Trophoblast cell (in vitro differentiated cells and primary cell): ENCODE measurements around the gene KCNMA1.

ENCODE experiments used
- DNase-seq, 2 donors: peaks; one replicate each; pipeline ENCODE4 v3.0.0-alpha.2; 2016
- H2AFZ ChIP-seq: 2 replicates; pipeline ENCODE4 v1.6.1; 2013; ENCODE audit warnings: low read length, moderate library complexity, mild to moderate bottlenecking; ENCODE audit not compliant: insufficient read depth, poor library complexity
- H2AK5ac ChIP-seq: 2 replicates; pipeline ENCODE4 v1.6.1; 2013; ENCODE audit warnings: mild to moderate bottlenecking, low read length
- H2BK120ac ChIP-seq: 2 replicates; pipeline ENCODE4 v1.6.1; 2013; ENCODE audit warnings: low read length, mild to moderate bottlenecking, moderate library complexity; ENCODE audit not compliant: insufficient read depth, poor library complexity
- H2BK12ac ChIP-seq: 2 replicates; pipeline ENCODE4 v1.6.1; 2013; ENCODE audit warnings: mild to moderate bottlenecking, low read length, moderate library complexity
- H2BK5ac ChIP-seq: 2 replicates; pipeline ENCODE4 v1.6.1; 2013; ENCODE audit warnings: low read length, low read depth, moderate library complexity, mild to moderate bottlenecking; ENCODE audit not compliant: poor library complexity
- H3K14ac ChIP-seq: 2 replicates; pipeline ENCODE4 v1.6.1; 2013; ENCODE audit warnings: mild to moderate bottlenecking, low read length
- H3K18ac ChIP-seq: 2 replicates; pipeline ENCODE4 v1.6.1; 2013; ENCODE audit warnings: mild to moderate bottlenecking, low read length
- H3K23ac ChIP-seq: 2 replicates; pipeline ENCODE4 v1.6.1; 2013; ENCODE audit warnings: low read length
- H3K27ac ChIP-seq: 2 replicates; pipeline ENCODE4 v1.5.1; 2013; ENCODE audit warnings: low read depth, mild to moderate bottlenecking, inconsistent platforms, low read length, moderate library complexity
- H3K27me3 ChIP-seq: 2 replicates; pipeline ENCODE4 v1.6.1; 2013; ENCODE audit warnings: inconsistent platforms, mild to moderate bottlenecking, low read length, moderate library complexity; ENCODE audit not compliant: insufficient read depth
- H3K36me3 ChIP-seq, 2 experiments: 1 replicate in 1 of 2; 2 replicates in 1 of 2; pipeline ENCODE4 v1.6.1; 2013; ENCODE audit warnings: low read length in 2 of 2, mild to moderate bottlenecking in 2 of 2, moderate library complexity in 1 of 2; ENCODE audit not compliant: insufficient read depth in 2 of 2, control insufficient read depth in 1 of 2
- H3K4ac ChIP-seq: 2 replicates; pipeline ENCODE4 v1.6.1; 2013; ENCODE audit warnings: low read depth, mild to moderate bottlenecking, low read length, moderate library complexity
- H3K4me1 ChIP-seq, 2 experiments: 1 replicate in 1 of 2; 2 replicates in 1 of 2; pipeline ENCODE4 v1.6.1; 2013; ENCODE audit warnings: low read length in 2 of 2, mild to moderate bottlenecking in 2 of 2, moderate library complexity in 1 of 2; ENCODE audit not compliant: insufficient read depth in 2 of 2, control insufficient read depth in 1 of 2
- H3K4me2 ChIP-seq: 2 replicates; pipeline ENCODE4 v1.6.1; 2013; ENCODE audit warnings: inconsistent platforms, mild to moderate bottlenecking, low read length, moderate library complexity
- H3K4me3 ChIP-seq: 2 replicates; pipeline ENCODE4 v1.5.1; 2013; ENCODE audit warnings: mild to moderate bottlenecking, low read depth, low read length, inconsistent platforms
- H3K79me1 ChIP-seq: one replicate; pipeline ENCODE4 v1.6.1; 2013; ENCODE audit warnings: low read length
- H3K79me2 ChIP-seq: 2 replicates; pipeline ENCODE4 v1.6.1; 2013; ENCODE audit warnings: low read length, mild to moderate bottlenecking; ENCODE audit not compliant: control insufficient read depth, insufficient read depth, poor library complexity
- H3K9ac ChIP-seq: 2 replicates; pipeline ENCODE4 v1.6.1; 2013; ENCODE audit warnings: mild to moderate bottlenecking, low read length
- H3K9me3 ChIP-seq: 2 replicates; pipeline ENCODE4 v1.6.1; 2013; ENCODE audit warnings: low read depth, mild to moderate bottlenecking, control low read depth, inconsistent platforms, low read length; ENCODE audit not compliant: insufficient read depth
- H4K12ac ChIP-seq: 2 replicates; pipeline ENCODE4 v1.6.1; 2013; ENCODE audit warnings: low read depth, mild to moderate bottlenecking, low read length, moderate library complexity
- H4K8ac ChIP-seq: 2 replicates; pipeline ENCODE4 v1.6.1; 2013; ENCODE audit warnings: low read depth, mild to moderate bottlenecking, low read length, moderate library complexity
- H4K91ac ChIP-seq: one replicate; pipeline ENCODE4 v1.6.1; 2013; ENCODE audit warnings: low read depth, mild to moderate bottlenecking, low read length, moderate library complexity
- WGBS: extraction: QIAGEN DNeasy Blood & Tissue Kit; methylation state at CpG from one replicate; pipeline ENCODE4 v1.1.7; 2013; ENCODE audit warnings: missing lambda C conversion rate; ENCODE audit not compliant: insufficient read length, insufficient coverage; ENCODE audit errors: extremely low coverage; 5-methylcytosine and 5-hydroxymethylcytosine counted together

KCNMA1 gene

DNA sequence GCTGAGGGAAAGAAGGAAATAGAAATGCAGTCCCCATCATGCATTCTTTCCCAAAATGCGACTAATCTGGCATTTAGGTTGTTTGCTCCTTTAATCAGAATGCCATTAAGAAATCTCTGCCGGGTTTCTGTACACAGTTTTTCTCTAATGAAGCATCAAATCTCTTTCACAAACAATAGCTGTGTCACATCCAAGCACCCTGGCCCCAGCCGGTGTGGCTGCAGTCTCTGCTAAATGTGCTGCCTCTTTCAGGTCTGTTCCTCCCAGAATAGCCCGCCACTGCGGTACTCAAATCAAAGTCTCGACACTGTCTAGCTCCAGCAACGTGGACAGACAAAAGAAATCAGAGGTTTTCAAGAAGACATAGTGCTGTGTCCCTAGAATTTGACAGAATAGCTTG, 343.8 kb downstream of the KCNMA1 start:
- Histone ChIP-seq H2BK5ac (peak overlapping the region; percentile 99), H3K4me3 (no peak overlapping the region), H3K79me1 (peaks cover 40% of the 10 kb centered on the region), H3K9me3 (no peaks in the 10 kb centered on the region), H3K36me3 (peaks cover 0 to 2% of the 10 kb centered on the region in 2 experiments), H2BK120ac (peak overlapping the region; percentile 73), H3K18ac (peak overlapping the region; percentile 11), H3K79me2 (peaks cover 9% of the 10 kb centered on the region), H4K12ac (no peak overlapping the region), H3K14ac (peak overlapping the region; percentile 87), H3K27me3 (no peaks in the 10 kb centered on the region), H3K4me1 (peaks cover 32 to 36% of the 10 kb centered on the region in 2 experiments), H2AFZ (no peak overlapping the region), H3K27ac (peak overlapping the region; percentile 95), H2BK12ac (peak overlapping the region; percentile 72), H3K23ac (no peak overlapping the region), H4K8ac (peak overlapping the region; percentile 17), H3K4me2 (no peak overlapping the region), H2AK5ac (no peak overlapping the region), H4K91ac (peak overlapping the region; percentile 77), H3K9ac (no peak overlapping the region), H3K4ac (peak overlapping the region; percentile 13)
- WGBS: no CpG with 5 or more reads among the region's 7 CpGs
- DNase-seq: no peak

DNA sequence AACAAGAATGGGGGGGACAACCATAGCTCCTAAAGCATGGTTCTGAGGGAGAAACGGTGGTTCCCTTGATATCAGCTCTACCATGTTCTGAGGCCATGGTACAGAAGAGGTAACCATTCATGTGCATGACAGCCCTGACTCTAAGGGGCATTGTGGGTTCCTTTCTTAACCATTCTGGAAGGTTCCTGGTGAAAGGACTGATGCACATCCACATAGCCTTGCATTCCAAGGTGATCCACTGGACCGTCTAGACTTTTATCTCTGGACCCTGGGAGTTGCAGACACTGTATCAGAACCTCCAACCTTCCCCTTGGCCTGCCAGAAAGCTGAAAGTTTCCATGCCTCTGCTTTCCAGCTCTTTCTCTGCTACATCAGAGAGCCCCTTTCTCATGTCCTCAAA, 344.3 kb downstream of the KCNMA1 start:
- Histone ChIP-seq H2BK12ac (peak overlapping the region; percentile 72), H3K18ac (peak overlapping the region; percentile 42), H3K4me2 (no peak overlapping the region), H2AFZ (no peak overlapping the region), H3K79me1 (peaks cover 43% of the 10 kb centered on the region), H3K4ac (peak overlapping the region; percentile 5), H2BK5ac (peak overlapping the region; percentile 99), H4K91ac (peak overlapping the region; percentile 77), H3K79me2 (peaks cover 10% of the 10 kb centered on the region), H2BK120ac (peak overlapping the region; percentile 73), H4K12ac (no peak overlapping the region), H3K4me1 (peaks cover 35 to 37% of the 10 kb centered on the region in 2 experiments), H3K27me3 (no peaks in the 10 kb centered on the region), H3K9ac (no peak overlapping the region), H3K27ac (peak overlapping the region; percentile 95), H3K4me3 (no peak overlapping the region), H3K9me3 (no peaks in the 10 kb centered on the region), H4K8ac (peak overlapping the region; percentile 10), H3K23ac (no peak overlapping the region), H3K36me3 (no peaks in the 10 kb centered on the region), H3K14ac (peak overlapping the region; percentile 87), H2AK5ac (peak overlapping the region; percentile 66)
- no CpG with 5 or more reads among the region's 2 CpGs for WGBS
- no peak for DNase-seq

DNA sequence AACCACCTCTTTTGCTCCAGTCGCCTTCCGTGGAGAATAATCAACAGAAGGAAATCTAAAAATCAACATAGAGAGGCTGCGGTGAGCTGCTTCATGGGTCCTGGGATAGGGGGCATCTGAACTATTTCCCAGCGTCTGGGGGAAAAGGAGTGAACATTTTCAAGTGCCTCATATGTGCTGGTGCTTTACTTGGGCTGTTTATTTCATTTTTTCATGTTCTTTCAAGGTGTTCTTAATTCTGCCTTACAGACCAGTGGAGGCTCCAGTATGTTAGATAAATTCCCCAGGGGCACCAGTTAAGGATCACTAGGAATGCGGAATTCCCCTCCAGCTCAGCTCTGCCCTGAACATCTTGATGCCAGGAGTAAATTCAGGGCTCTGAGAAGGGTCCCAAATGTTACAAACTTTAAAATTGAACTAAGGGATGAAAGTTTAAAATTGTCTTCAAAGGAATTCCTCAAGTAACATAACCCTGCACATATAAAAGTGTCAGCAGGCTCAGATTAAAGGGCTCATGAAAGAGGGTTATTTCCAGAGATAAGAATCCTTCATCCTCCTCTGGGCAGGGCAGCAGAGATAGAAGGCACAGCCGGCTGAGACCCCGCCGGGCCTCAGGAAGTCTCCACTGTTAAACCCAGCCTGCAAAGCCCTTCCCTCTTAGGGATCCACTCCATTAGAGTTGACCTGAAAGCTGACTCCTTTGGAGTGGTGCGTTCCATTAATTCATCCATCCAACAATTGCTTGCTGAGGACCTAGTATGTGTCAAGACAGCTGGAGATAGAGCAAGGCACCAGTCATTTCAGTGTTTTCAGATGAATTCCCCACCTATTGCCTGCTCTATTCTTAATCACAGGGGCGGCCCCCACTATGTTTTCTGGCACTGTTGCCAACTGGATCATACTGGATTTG, 345.8 kb downstream of the KCNMA1 start:
- Histone ChIP-seq H3K14ac (peak overlapping the region; percentile 91), H4K8ac (peak overlapping the region; percentile 91)

DNA sequence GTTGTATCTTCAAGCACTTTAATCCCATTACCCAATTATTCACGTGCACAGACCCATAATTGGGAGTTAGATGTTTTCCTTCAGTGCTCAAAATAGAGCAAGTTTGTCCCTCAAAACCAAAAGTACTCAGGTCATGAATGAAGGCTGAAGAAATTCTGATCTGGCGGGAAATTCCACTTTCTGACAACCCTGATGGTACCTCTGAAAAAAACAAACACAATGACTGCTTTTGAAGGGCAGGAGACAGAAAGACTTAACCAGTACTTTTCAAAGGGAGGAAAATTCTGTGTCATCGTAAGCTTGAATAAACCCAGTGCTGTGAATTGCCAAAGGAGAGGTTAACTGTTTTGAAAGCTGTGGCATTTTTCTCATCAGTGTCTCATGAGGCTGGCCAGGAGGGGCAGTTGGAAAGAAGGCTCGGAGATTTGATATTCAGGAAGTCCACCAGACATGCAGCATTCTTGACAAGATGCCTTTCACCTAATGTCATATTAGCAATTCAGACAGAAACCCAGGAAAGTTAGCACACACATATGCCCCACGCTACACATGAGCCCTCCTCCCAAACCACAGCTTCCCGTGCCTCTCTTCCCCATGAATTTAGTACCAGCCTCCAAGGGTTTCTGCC, 347.0 kb downstream of the KCNMA1 start:
- Histone ChIP-seq H3K79me2 (peaks cover 10% of the 10 kb centered on the region), H4K8ac (peak overlapping the region; percentile 96), H2AFZ (peak overlapping the region; percentile 87), H4K12ac (peak overlapping the region; percentile 81), H2BK5ac (peak overlapping the region; percentile 100), H3K9me3 (no peaks in the 10 kb centered on the region), H2BK120ac (peak overlapping the region; percentile 100), H3K4me1 (peaks cover 45% of the 10 kb centered on the region in 2 experiments), H3K27me3 (no peaks in the 10 kb centered on the region), H2BK12ac (peak overlapping the region; percentile 97), H4K91ac (peak overlapping the region; percentile 100), H3K23ac (no peak overlapping the region), H2AK5ac (peak overlapping the region; percentile 93), H3K4me2 (peak overlapping the region; percentile 35), H3K18ac (peak overlapping the region; percentile 95), H3K79me1 (peaks cover 58% of the 10 kb centered on the region), H3K4me3 (no peak overlapping the region), H3K27ac (peak overlapping the region; percentile 100), H3K14ac (peak overlapping the region; percentile 99), H3K4ac (peak overlapping the region; percentile 94), H3K36me3 (no peaks in the 10 kb centered on the region), H3K9ac (peak overlapping the region; percentile 67)
- WGBS: no CpG with 5 or more reads among the region's 6 CpGs
- DNase-seq: peak; percentile 83 to 90

More for the DNA sequence above, 345.8 kb downstream of the KCNMA1 start:
- peak overlapping the region; percentile 20 for H2AFZ ChIP-seq
- peaks cover 42% of the 10 kb centered on the region in 2 experiments for H3K4me1 ChIP-seq
- H3K79me1 ChIP-seq: peaks cover 53% of the 10 kb centered on the region
- WGBS: no CpG with 5 or more reads among the region's 10 CpGs
- peak overlapping the region; percentile 71 for H3K18ac ChIP-seq
- H4K91ac ChIP-seq: peak overlapping the region; percentile 98
- peaks cover 10% of the 10 kb centered on the region for H3K79me2 ChIP-seq
- no peaks in the 10 kb centered on the region for H3K9me3 ChIP-seq
- no peak overlapping the region for H3K23ac ChIP-seq
- H3K36me3 ChIP-seq: no peaks in the 10 kb centered on the region
- H2AK5ac ChIP-seq: peak overlapping the region; percentile 80
- H3K9ac ChIP-seq: no peak overlapping the region
- H2BK12ac ChIP-seq: peak overlapping the region; percentile 98
- H2BK5ac ChIP-seq: peak overlapping the region; percentile 99
- peak overlapping the region; percentile 85 for H3K4ac ChIP-seq
- H4K12ac ChIP-seq: peak overlapping the region; percentile 35
- no peak overlapping the region for H3K4me3 ChIP-seq
- no peaks in the 10 kb centered on the region for H3K27me3 ChIP-seq
- H3K27ac ChIP-seq: peak overlapping the region; percentile 95
- peak overlapping the region; percentile 97 for H2BK120ac ChIP-seq
- H3K4me2 ChIP-seq: no peak overlapping the region
- peak; percentile 15 to 54 for DNase-seq
